ENCODE measurements around the gene KCNH6.

- no peak for TF ChIP-seq CTCF (IDR thresholded peaks at IDR 0.05; ENCODE audit: low read length)
- TF ChIP-seq EZH2 (optimal IDR thresholded peaks at IDR 0.05; ENCODE audit: low read depth, low read length), result no peak
These were observed 64.6 kb downstream of the KCNH6 start for GRCh38 chr17:63587770-63588169.
